Right cardiac atrium (tissue), 5 donors: Measurements from ENCODE around the gene RAD9A. TPM values are rescaled to one million over a fixed set of nuclear protein-coding genes. Genes with fewer than 3 reads are reported as not detected.

Experiments
- ATAC-seq, 2 donors: fragments of 200-7000 bp; cut with Tn5 transposase; one replicate each; pipeline versions ENCODE4 v1.8.0 to v1.9.1; 2020; ENCODE audit warnings: moderate library complexity in 2 of 2, mild to moderate bottlenecking in 1 of 2
- DNase-seq, 3 donors: peaks; one replicate each; pipeline ENCODE4 v3.0.0-alpha.2; 2020
- H3K27ac ChIP-seq: one replicate; pipeline ENCODE4 v1.5.1; 2013; ENCODE audit warnings: mild to moderate bottlenecking, low read length, control low read depth, moderate library complexity
- H3K27me3 ChIP-seq: one replicate; pipeline ENCODE4 v1.6.1; 2013; ENCODE audit not compliant: control insufficient read depth, insufficient read depth
- H3K4me1 ChIP-seq: one replicate; pipeline ENCODE4 v1.6.1; 2013; ENCODE audit warnings: low read length; ENCODE audit not compliant: control insufficient read depth, insufficient read depth
- H3K4me3 ChIP-seq: one replicate; pipeline ENCODE4 v1.5.1; 2013; ENCODE audit warnings: low read length, control low read depth
- H3K9me3 ChIP-seq: one replicate; pipeline ENCODE4 v1.6.1; 2013; ENCODE audit warnings: low read length; ENCODE audit not compliant: control insufficient read depth
- WGBS: extraction: QIAGEN DNeasy Blood & Tissue Kit; methylation state at CpG from one replicate; pipeline ENCODE4 v1.1.7; 2013; 5-methylcytosine and 5-hydroxymethylcytosine counted together
- intact Hi-C, 4 donors: fragments of 100-400 bp; cut with DNase I; formaldehyde crosslinking; loops; one replicate each; pipeline versions ENCODE4 v1.11.0 to v1.14.0; 2022 to 2023
- polyA plus RNA-seq: library from polyadenylated mRNA; stranded (reverse); fragments of 200-250 nt; gene quantifications from one replicate; pipeline ENCODE4 v1.2.3, GENCODE V29; 2013
- total RNA-seq, 4 donors: library from RNA; stranded (reverse); fragmentation: NEBNext Ultra II Directional; extraction: Animal tissue kit (Norgen Biotek cat#: 25700); gene quantifications; one replicate each; pipeline ENCODE4 v1.2.1, GENCODE V29; 2021
- donor health status: healthy with polysubstance abuse.
- donor health status: DM: no; HTN: yes; CAD: no.
- donor health status: DM: no; HTN: no; CAD: no.
- donor health status: DM: no; HTN: yes; CAD: no; lungs with severe emphysema.
- donor health status: DM: yes; HTN: yes; CAD: no.

Gene RAD9A
- total and polyA plus RNA-seq, 5 donors: 7.3 to 11.7 (median 9.1) TPM

- H3K27ac ChIP-seq: no peak overlapping the region
- WGBS: 78% methylated on average over 41 of the region's 41 CpGs
- ATAC-seq (no peak), DNase-seq (peak in 2 of 3 donors; percentile 69 to 78)
- H3K27me3 ChIP-seq: no peaks in the 10 kb centered on the region
- H3K9me3 ChIP-seq: no peaks in the 10 kb centered on the region
- H3K4me3 ChIP-seq: no peak overlapping the region
- intact Hi-C loops: no loop called here
- H3K4me1 ChIP-seq: no peaks in the 10 kb centered on the region
Measured at GRCh38 chr11:67438158-67438902, 46.5 kb downstream of the RAD9A start.

GRCh38 chr11:67439321-67440228, 47.8 kb downstream of the RAD9A start:
- 67% methylated on average over 31 of the region's 31 CpGs for whole genome bisulfite sequencing
- peak overlapping the region; percentile 11 for H3K27ac ChIP-seq
- no peaks in the 10 kb centered on the region for H3K4me1 ChIP-seq
- no peaks in the 10 kb centered on the region for H3K9me3 ChIP-seq
- ATAC-seq (no peak), DNase-seq (peak in 2 of 3 donors; percentile 57 to 78)
- H3K4me3 ChIP-seq: no peak overlapping the region
- no peaks in the 10 kb centered on the region for H3K27me3 ChIP-seq
- intact Hi-C loops: no loop called here

- intact Hi-C loops: no loop called here
- no peak for ATAC-seq
- H3K4me1 ChIP-seq: no peaks in the 10 kb centered on the region
- no peaks in the 10 kb centered on the region for H3K27me3 ChIP-seq
- H3K4me3 ChIP-seq: no peak overlapping the region
- 68% methylated on average over 17 of the region's 17 CpGs for WGBS
- peak in 1 of 3 donors; percentile 54 for DNase-seq
- H3K9me3 ChIP-seq: no peaks in the 10 kb centered on the region
- H3K27ac ChIP-seq: no peak overlapping the region
Measured at GRCh38 chr11:67440229-67441097, 48.7 kb downstream of the RAD9A start.

- 90% methylated on average over 21 of the region's 21 CpGs for WGBS
- ATAC-seq (no peak), DNase-seq (peak in 1 of 3 donors; percentile 55)
- H3K27ac ChIP-seq: no peak overlapping the region
- intact Hi-C loops: no loop called here
- no peaks in the 10 kb centered on the region for H3K27me3 ChIP-seq
- H3K4me1 ChIP-seq: no peaks in the 10 kb centered on the region
- no peak overlapping the region for H3K4me3 ChIP-seq
- no peaks in the 10 kb centered on the region for H3K9me3 ChIP-seq
Measured at GRCh38 chr11:67441098-67441563, 49.3 kb downstream of the RAD9A start.

GRCh38 chr11:67441731-67442351, 50.1 kb downstream of the RAD9A start:
- H3K9me3 ChIP-seq: no peaks in the 10 kb centered on the region
- 87% methylated on average over 28 of the region's 28 CpGs for WGBS
- no peak overlapping the region for H3K4me3 ChIP-seq
- no peaks in the 10 kb centered on the region for H3K4me1 ChIP-seq
- ATAC-seq: no peak
- intact Hi-C loops: no loop called here
- H3K27me3 ChIP-seq: no peaks in the 10 kb centered on the region
- peak in 1 of 3 donors; percentile 73 for DNase-seq
- no peak overlapping the region for H3K27ac ChIP-seq

GRCh38 chr11:67442504-67443404, 51.0 kb downstream of the RAD9A start:
- peak overlapping the region; percentile 71 for H3K27ac ChIP-seq
- WGBS: 35% methylated on average over 45 of the region's 45 CpGs
- DNase-seq (peak in 1 of 3 donors; percentile 60), ATAC-seq (peak; percentile 1)
- H3K4me3 ChIP-seq: peak overlapping the region; percentile 96
- no peaks in the 10 kb centered on the region for H3K27me3 ChIP-seq
- intact Hi-C loops: no loop called here
- no peaks in the 10 kb centered on the region for H3K4me1 ChIP-seq
- no peaks in the 10 kb centered on the region for H3K9me3 ChIP-seq

- Histone ChIP-seq H3K9me3 (no peaks in the 10 kb centered on the region), H3K27ac (no peak overlapping the region), H3K27me3 (no peaks in the 10 kb centered on the region), H3K4me3 (no peak overlapping the region), H3K4me1 (no peaks in the 10 kb centered on the region)
- ATAC-seq: no peak
- DNase-seq: no peak
- intact Hi-C loops: no loop called here
- 82% methylated on average over 5 of the region's 5 CpGs for WGBS
Measured at GRCh38 chr11:67445515-67445914, 53.7 kb downstream of the RAD9A start.
